Measurements from ENCODE around the gene TNFSF13B. TPM values are rescaled to one million over a fixed set of nuclear protein-coding genes. Genes with fewer than 3 reads are reported as not detected.

TNFSF13B gene
- total and polyA plus RNA-seq, 2 donors (not counting 1 experiment from before 2014, with no cell fraction given) = 1.8 to 4.8 TPM

DNA sequence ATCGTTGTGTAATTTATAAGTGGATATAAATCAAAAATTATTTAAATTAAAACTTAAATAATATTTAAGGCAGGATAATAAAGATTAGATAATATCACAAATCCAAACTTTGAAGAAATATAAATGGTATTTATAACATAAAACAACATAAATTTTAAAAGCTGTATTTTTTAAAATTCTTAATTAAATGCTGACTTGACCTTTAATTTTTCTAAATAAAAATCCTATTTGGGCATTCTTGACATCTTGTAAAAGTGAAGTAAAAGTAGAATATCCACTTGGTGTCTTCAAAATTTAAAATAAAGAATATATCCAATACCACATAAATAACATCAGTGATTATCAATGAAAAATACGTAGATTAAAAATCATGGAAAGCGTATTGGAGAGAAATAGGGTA, 87.7 kb downstream of the TNFSF13B start:
- H3K4me3 ChIP-seq (replicated peaks in 1 of 4; ENCODE audit: control extremely low read depth in 1 of 4, insufficient read depth in 1 of 4, low read depth in 3 of 4, low read length in 4 of 4) = no peak overlapping the region
- H3K36me3 ChIP-seq (ENCODE audit: control insufficient read depth, insufficient read depth, low read length) = no peaks in the 10 kb centered on the region
- TF ChIP-seq EZH2 (IDR thresholded peaks at IDR 0.05; ENCODE audit: low read length, missing control alignments) (no peak), CTCF (conservative IDR thresholded peaks at IDR 0.05 in 1 of 2, IDR thresholded peaks at IDR 0.05 in 1 of 2; ENCODE audit: low read depth in 1 of 2, low read length in 2 of 2) (no peak)
- DNase-seq (ENCODE audit: low read depth in 2 of 2) = no peak
- H4K20me1 ChIP-seq (ENCODE audit: control insufficient read depth, extremely low read depth, insufficient read depth, low read length) = no peaks in the 10 kb centered on the region
- no peaks in the 10 kb centered on the region for H3K27me3 ChIP-seq (ENCODE audit: control insufficient read depth, insufficient read depth, low read length)
- no peak overlapping the region for H2AFZ ChIP-seq (ENCODE audit: low read length)
- H3K9me3 ChIP-seq (ENCODE audit: control insufficient read depth, insufficient read depth, low read depth, low read length) = no peaks in the 10 kb centered on the region
- H3K4me2 ChIP-seq (ENCODE audit: extremely low read depth, insufficient read depth, low read length) = no peak overlapping the region
- no peak overlapping the region for H3K27ac ChIP-seq (ENCODE audit: insufficient read depth, low read length)
- no peaks in the 10 kb centered on the region for H3K79me2 ChIP-seq (ENCODE audit: control insufficient read depth, insufficient read depth, low read length)
- no peaks in the 10 kb centered on the region for H3K4me1 ChIP-seq (ENCODE audit: control insufficient read depth, extremely low read depth, insufficient read depth, low read length)
- no peak overlapping the region for H3K9ac ChIP-seq (ENCODE audit: insufficient read depth, low read length)

Other genes with a start within 250 kb of the TNFSF13B start
- 7.7 and 11.6 TPM in 2 replicates for gene LIG4, start 54.2 kb upstream of the TNFSF13B start, total RNA-seq
- gene LIG4, start 54.2 kb upstream of the TNFSF13B start, polyA plus RNA-seq = 7.8 and 9.4 TPM in 2 replicates
- 7.1 and 7.7 TPM in 2 replicates for gene ABHD13, start 51.3 kb upstream of the TNFSF13B start, total RNA-seq
- 7.2 and 9.7 TPM in 2 replicates for gene ABHD13, start 51.3 kb upstream of the TNFSF13B start, polyA plus RNA-seq